ENCODE measurements around the gene NEURL1. TPM values are rescaled to one million over a fixed set of nuclear protein-coding genes. Genes with fewer than 3 reads are reported as not detected.

The NEURL1 gene
- total RNA-seq, 1 donor from 2014 or later: 0.64 TPM

DNA sequence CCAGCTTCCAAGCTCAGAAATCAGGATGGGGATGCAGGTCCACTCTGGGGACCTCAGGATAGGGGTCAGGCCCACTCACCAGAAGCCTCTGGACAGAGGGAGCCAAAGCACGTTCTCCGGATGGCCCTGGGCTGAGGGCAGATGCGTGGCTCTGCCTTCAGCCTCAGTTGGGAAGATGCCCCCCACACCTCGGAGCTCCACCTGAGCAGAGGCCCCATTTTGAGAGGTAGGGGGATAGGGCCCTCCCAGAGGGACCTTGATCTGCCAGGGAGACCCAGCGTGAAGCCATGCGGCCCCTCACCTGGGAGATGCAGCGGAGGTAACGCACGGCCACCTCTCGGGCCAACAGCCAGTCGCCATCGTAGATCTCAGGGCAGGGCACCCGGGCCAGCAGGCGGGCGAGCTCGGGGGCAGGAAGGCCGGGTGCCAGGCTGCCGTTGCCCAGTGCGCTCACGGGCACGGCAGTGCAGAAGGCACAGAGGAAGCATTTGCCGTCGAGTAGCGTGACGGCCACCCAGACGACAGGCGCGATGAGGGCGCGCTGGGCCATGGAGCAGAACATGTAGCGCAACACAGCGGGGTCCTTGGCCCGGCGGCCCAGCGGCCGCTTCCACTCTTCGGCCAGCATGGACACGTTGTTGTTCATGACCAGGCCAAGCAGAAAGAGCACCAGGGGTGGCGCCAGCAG, 35.5 kb upstream of the NEURL1 start:
- Histone ChIP-seq H3K4me1 (no peaks in the 10 kb centered on the region), H3K27me3 (no peaks in the 10 kb centered on the region), H3K4me3 (no peak overlapping the region), H3K9me3 (no peaks in the 10 kb centered on the region), H3K27ac (no peak overlapping the region), H3K36me3 (no peaks in the 10 kb centered on the region)
- TF ChIP-seq, protein P1, sequence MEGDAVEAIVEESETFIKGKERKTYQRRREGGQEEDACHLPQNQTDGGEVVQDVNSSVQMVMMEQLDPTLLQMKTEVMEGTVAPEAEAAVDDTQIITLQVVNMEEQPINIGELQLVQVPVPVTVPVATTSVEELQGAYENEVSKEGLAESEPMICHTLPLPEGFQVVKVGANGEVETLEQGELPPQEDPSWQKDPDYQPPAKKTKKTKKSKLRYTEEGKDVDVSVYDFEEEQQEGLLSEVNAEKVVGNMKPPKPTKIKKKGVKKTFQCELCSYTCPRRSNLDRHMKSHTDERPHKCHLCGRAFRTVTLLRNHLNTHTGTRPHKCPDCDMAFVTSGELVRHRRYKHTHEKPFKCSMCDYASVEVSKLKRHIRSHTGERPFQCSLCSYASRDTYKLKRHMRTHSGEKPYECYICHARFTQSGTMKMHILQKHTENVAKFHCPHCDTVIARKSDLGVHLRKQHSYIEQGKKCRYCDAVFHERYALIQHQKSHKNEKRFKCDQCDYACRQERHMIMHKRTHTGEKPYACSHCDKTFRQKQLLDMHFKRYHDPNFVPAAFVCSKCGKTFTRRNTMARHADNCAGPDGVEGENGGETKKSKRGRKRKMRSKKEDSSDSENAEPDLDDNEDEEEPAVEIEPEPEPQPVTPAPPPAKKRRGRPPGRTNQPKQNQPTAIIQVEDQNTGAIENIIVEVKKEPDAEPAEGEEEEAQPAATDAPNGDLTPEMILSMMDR (IDR thresholded peaks at IDR 0.05): no peak
- intact Hi-C loops (cut with DNase I): no loop called here
- DNase-seq: no peak
- no peak for ATAC-seq

DNA sequence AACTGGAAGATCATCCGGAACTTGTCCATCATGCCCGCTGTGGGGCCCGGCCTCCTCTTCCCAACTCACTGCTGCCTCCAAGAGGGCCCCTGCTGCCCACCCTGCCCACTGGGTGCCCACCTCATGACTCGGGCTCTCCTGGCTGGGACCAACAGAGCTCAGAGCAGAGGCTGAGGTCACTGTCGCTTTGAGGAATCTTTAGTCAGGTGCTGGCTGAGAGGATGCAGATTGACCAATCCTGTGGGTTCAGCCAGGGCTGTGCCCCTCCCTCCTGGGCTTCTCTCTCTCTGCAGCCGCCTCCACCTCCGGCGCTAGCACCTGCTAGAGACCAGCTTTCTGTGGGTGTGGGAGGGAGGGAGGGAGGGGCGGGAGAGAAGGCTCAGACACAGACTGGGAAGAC, 34.8 kb upstream of the NEURL1 start, which contains the start of gene CALHM1:
Gene CALHM1 (minus strand): TSS at position 181 of the 400 bp plus-strand sequence. CDS start 149 bp downstream, at position 32.
- H3K27ac ChIP-seq: no peak within 1 kb of the TSS
- H3K36me3 ChIP-seq: no peaks in the 10 kb centered on the region
- TF ChIP-seq, protein P1 (IDR thresholded peaks at IDR 0.05): no peak
- intact Hi-C loops (cut with DNase I): no loop called here
- no peaks in the 10 kb centered on the region for H3K4me1 ChIP-seq
- DNase-seq (no peak), ATAC-seq (peak; percentile 57)
- no peaks in the 10 kb centered on the region for H3K27me3 ChIP-seq
- no peak within 1 kb of the TSS for H3K4me3 ChIP-seq
- no peaks in the 10 kb centered on the region for H3K9me3 ChIP-seq

- ATAC-seq: no peak
- intact Hi-C loops (cut with DNase I): no loop called here
These were observed 33.9 kb upstream of the NEURL1 start for GRCh38 chr10:103459615-103460014.

DNA sequence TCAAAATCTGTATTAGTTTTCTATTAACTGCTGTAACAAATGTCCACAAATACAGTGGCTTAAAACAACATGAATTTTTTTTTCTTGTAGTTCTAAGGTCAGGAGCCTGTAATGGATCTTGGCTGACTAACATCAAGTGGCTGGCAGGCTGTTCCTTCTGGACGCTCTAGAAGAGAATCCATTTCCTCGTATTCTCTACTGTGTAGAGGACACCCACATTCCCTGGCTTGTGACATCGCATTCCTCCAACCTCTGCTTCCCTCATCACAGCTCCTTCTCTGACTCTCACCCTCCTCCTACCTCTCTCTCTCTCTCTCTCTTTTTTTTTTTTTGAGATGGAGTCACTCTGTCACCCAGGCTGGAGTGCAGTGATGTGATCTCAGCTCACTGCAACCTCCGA, 30.0 kb upstream of the NEURL1 start:
- intact Hi-C loops (cut with DNase I): no loop called here
- Histone ChIP-seq H3K27ac (no peak overlapping the region), H3K36me3 (no peaks in the 10 kb centered on the region), H3K27me3 (no peaks in the 10 kb centered on the region), H3K4me3 (no peak overlapping the region), H3K4me1 (no peaks in the 10 kb centered on the region), H3K9me3 (no peaks in the 10 kb centered on the region)
- TF ChIP-seq, protein P1 (IDR thresholded peaks at IDR 0.05): no peak
- ATAC-seq (peak; percentile 15), DNase-seq (no peak)

More at GRCh38 chr10:103459615-103460014, 33.9 kb upstream of the NEURL1 start:
- no peak for DNase-seq
- H3K9me3 ChIP-seq: no peaks in the 10 kb centered on the region
- H3K4me1 ChIP-seq: no peaks in the 10 kb centered on the region
- TF ChIP-seq, protein P1 (IDR thresholded peaks at IDR 0.05): no peak
- H3K36me3 ChIP-seq: no peaks in the 10 kb centered on the region
- H3K27me3 ChIP-seq: no peaks in the 10 kb centered on the region
- no peak overlapping the region for H3K4me3 ChIP-seq
- no peak overlapping the region for H3K27ac ChIP-seq

DNA sequence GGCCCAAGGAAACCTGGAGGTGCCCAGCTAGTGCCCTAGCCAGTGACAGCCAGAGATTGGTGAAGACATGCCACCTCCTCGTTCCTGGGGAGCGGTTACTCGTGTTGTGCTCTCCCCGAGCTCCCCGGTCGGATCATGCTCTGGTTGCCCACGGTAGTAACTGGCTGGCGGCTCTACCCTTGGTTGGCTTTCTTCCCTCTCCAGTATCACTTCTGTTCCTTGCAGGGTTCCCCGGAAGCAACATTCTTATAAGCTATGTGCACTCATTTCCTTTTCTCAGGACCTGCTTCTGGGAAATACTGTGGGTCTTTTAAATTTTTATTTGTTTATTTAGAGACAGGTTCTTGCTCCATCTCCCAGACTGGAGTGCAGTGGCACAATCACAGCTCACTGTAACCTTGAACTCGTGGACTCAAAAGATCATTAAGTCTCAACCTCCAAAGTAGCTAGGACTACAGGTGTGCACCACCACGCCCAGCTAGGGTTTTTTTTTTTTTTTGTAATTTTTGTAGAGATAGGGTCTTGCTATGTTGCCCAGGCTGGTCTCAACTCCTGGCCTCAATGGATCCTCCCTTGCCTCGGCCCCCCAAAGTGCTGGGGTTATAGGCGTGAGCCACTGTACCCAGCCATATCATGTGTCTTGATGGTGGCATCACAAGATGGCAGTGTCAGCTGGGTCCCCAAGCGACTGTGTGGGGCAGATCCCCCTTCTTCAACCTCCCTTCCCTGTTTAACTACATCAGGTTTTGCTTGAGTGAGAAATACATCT, 27.9 kb upstream of the NEURL1 start:
- no peaks in the 10 kb centered on the region for H3K27me3 ChIP-seq
- DNase-seq (no peak), ATAC-seq (peak; percentile 63)
- H3K4me1 ChIP-seq: no peaks in the 10 kb centered on the region
- no peak overlapping the region for H3K4me3 ChIP-seq
- no peaks in the 10 kb centered on the region for H3K36me3 ChIP-seq
- H3K27ac ChIP-seq: no peak overlapping the region
- TF ChIP-seq, protein P1 (IDR thresholded peaks at IDR 0.05): no peak
- no peaks in the 10 kb centered on the region for H3K9me3 ChIP-seq
- intact Hi-C loops (cut with DNase I): no loop called here

All from upper lobe of right lung (tissue), 1 donor.